Colon (tissue), 2 donors: ENCODE data around the gene IGFBP7.

Experiments used
- FAIRE-seq: peaks from 2 replicates; lab custom pipeline; 2012; peaks lifted over from hg19 to GRCh38; lab: Jason Lieb, UNC
- donor health status: control.
- donor health status: control.

The IGFBP7 gene

DNA sequence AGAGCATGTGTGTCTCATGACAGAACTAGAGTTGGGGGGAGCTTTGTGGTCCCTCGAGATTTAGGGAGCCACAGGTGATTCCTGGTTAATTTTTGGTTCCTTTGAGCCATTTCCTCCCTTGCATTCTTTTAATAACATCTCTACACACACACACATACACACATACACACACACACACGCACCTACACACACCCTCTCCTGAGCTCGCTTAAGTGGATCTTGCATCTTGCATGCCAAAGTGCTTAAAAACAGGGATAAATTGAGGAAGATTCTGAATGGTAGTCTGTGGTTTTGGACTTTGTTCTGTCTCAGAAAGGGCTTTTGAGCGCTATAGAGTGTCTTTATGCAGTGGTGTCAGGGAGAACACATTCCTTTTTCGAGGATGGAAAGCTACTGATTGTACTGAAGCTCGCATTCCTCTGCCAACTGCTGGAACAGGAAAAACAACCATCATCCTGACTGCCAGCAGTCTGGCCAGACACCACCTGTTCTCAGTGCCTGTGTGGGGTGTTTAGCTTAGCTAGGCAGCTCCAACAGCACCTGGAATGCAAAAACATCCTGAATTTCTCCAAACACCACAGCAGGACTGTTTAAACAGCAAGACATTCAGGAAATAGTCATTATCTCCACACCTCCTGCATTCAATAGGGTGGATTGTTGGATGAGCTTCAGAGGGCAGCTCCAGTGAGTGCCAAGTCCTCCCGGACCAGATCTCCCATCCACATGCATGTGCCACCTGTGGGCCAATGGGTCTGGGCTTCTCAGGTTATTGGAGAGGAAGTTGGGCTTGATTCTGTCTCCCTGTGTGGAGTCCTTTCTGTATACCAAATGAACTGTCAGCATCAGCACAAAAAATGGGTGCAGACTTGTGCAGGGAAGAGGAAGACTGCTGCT, 21.9 kb upstream of the IGFBP7 start:
- FAIRE-seq, result no peak

DNA sequence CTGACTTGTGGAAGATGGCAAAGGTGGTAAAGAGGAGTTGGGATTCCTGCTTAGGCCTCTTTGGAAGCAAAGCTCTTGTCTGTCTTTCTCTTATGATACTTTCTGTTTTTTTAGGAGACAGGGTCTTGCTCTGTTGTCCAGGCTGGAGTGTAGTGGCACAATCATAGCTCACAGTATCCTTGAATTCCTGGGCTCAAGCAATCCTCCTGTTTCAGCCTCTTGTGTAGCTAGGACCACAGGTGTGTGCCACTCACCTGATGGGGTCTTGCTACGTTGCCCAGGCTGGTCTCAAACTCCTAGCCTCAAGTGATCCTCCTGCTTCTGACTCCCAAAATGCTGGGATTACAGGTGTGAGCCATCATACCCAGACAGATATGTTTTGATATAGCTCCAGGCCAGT, 19.3 kb upstream of the IGFBP7 start:
- no peak for FAIRE-seq

DNA sequence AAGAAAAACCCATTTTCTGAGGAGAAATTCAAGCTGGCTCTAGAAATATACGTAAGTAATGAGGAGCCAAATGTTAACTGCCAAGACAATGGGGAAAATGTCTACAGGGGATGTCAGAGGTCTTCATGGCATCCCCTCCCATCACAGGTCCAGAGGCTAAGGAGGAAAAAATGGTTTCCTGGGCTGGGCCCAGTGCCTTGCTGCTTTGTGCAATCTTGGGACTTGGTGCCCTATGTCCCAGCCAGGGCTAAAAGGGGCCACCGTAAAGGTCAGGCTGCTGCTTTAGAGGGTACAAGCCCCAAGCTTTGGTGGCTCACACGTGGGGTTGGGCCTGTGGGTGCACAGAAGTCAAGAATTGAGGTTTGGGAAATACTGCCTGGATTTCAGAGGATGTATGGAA, 17.2 kb upstream of the IGFBP7 start:
- no peak for FAIRE-seq

DNA sequence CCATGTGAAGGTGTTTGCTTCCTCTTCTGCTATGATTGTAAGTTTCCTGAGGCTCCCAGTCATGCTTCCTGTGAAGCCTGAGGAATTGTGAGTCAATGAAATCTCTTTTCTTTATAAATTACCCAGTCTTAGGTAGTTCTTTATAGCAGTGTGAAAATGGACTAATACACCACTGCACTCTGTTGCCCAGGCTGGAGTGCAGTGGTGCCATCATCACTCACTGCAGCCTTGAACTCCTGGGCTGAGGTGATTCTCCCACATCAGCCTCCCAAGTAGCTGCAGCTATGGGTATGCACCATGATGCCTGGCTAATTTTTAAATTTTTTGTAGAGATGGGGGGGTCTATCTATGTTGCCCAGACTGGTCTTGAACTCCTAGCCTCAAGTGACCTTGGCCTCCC, 15.8 kb upstream of the IGFBP7 start:
- FAIRE-seq, result no peak

DNA sequence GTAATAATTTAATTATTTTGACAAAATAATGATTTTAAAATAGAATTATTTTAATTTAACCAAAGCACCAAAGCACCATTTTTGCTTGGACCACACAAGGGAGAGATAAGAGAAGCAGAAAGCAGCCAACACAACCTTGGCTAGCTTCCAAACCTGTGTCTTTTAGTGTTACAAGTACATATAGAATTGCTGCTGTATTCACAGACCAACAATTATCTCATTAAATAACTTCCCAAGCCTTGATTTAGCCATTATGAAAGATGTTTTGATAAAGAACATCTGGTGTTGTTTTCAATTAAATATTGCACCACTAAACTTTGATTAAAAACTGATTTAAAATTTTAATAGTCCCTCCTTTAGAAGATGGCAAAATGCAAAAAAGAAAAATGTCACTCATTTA, 14.0 kb upstream of the IGFBP7 start:
- FAIRE-seq, result no peak

DNA sequence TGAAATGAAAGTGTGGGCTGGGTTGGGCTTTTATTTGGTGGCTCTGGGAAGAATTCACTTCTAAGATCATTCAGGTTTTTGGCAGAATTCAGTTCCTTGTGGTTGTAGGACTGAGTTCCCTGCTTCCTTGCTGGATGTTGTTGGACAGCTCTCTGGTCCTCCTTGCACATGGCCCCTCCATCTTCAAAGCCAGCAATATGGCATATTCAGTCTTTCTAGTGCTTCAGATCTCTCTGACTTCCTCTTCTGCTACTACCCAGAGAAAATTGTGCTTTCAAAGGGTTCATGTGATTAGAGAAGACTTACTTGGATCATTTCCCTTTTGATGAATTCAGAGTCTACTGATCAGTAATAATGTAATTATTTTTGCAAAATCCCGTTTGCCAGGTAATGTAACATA, 12.8 kb upstream of the IGFBP7 start:
- FAIRE-seq, result no peak

DNA sequence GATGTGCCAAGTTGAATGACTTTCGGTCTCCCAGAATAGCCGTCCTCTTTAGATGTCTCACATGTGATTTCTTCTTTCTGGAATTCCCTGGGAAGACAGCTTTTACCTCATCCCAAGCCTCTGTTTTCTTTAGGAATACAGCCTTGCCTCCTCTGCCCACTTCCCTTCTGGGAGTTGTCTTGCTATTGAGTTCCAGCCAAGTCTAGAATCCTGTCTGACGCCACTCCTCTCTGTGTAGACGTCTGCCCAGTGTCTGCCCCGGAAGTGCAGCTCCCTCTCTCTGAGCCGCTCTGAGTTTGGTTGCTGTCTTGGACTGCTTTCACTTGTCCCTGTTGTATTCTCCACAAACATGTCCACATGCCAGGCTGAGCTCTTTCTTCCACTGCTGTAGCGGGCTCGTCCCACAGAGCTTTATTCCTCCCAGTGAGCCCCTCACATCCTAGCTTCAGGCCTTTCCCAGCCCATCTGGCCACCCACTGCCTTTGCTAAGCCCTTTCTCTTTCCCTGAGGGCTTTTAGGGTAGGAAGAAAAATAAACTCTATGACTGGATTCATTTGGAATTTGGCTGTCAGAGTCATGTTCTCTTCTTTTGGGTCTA, 9.0 kb upstream of the IGFBP7 start:
- no peak for FAIRE-seq

DNA sequence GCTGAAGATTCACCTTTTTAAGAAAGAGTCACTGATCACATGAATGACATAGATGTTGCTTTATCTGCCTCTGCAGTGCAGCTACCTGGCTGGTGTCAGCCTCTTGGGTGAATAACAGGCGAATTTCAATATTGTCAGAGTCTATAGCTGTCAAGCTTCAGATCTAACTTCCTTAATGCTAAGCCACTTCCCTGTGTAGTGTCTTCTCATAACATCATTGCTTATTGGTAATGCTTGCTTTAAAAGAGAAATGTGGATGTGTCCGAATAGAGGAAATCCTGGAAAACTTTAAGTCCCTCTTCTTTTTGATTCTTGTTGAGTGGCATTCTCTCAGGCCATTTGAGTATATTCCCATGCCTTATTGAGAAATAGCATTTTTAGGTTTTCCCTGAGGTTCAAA, 7.3 kb upstream of the IGFBP7 start:
- FAIRE-seq, result no peak

DNA sequence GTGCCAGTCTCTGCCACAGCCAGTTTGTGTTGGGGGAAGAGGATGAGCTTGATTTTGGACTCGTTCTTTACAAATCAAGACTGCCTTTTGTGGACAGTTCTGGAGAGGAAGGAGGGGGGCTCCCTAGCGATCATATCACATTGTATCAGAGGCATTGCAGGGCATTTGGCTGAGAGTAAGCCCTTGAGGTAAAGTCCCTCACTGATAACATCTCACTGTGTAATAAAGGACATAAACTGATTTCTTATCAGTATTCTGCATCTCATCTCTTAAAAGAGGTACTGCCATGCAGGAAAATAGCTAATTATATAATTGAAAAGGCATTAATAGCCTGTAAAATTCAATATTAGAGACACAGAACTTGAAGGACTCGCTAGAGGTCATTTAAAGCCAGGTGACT, 6.1 kb upstream of the IGFBP7 start:
- FAIRE-seq, result no peak

DNA sequence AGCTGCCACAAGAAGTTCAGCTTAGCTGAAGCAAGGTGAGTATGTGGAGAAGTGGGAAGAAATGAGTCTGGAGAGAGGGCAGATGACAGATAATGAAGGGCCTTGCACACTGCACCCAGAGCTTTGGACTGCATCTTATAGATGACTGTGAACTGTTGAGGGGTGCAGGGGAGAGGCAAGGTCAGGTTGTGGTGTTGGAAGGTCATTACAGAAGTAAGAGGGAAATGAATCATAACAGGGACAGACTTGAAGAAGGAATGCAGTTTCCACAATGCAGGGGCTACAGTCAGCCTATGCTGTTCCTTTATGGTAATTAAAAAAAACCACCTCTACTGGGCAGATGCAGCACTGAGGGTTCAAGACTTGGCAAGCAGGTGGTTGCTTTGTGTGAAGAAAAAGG, 4.8 kb upstream of the IGFBP7 start:
- FAIRE-seq, result no peak

DNA sequence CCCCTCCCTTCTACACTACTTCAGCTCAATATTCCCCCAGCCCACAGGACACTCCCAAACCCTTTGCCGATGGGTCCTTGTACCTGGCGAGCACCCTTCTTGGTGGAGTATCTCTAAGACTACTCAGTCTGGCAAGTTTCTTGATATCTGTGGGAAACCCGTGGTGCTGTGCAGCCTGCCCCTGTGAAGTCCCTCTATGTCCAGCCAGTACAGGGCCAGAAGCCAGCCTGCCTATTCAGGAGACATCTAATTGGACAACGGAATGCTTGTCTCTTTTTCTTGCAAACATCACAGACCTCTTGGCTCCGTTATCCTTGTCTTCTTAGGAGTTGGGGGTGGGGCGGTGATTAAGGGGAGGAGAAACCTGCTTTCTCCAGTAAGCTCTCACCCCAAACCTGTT, 3.7 kb upstream of the IGFBP7 start:
- no peak for FAIRE-seq

DNA sequence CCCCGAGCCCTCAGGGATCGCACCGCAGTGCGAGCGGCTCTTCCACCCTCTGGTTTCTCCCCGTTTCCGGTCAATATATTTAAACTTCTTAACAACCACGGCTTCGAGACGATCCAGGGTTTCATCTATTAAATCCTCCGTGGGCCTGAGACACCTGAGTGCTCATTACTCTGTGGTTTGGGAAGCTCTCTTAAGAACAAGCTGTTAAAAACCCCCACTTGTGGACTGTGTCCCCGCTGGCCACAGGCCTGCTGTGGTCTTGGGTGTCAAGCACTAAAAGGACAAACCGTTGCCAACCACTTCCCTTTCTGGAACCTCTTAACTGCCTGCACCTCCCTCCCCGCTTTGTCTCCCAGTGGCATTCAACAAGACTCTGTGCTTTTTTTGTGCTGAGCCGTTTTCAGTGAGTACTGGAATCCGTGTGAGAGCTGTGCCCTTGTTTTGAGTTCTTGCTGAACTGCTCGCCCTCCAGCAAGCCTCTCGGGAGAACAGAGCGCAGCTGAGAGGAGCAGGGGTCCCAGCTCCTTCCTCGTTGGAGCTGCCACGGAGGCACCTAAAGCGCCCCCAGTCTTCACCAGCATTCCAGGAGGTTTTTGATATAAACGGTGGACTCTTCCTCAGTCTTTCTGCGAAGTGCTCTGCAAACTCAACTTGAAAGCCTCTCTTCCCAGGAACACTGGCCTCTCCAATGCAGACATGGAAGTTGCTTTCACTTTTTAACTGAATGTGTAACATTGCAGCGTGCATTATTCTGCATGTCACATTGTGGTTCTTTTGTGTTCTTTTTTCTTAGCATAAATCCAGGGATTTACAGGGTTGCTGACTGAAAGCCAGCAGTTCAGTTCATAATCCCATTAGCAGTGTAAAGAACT, 691 bp upstream of the IGFBP7 start:
- no peak for FAIRE-seq

DNA sequence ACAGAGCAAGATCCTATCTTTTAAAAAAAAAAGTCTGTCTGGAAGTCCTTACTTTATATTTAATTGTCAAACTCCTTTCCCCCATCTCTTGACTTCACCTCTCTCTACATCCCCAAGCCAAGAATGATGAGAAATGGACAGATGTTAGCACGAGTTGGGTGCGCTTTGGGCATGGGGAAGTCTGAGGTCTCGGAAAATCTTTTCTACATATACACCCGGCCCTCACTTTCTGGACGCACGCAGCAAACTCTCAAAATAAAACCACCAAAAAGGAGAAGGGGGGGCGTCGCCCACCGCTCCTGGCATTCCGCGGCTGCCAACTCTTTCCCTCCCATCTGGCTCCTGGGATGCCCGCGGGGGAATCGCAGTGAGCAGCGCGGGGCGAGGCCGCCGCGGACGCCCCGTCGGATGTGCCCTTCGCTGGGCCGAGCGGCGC, 756 bp downstream of the IGFBP7 start:
- FAIRE-seq, result no peak

DNA sequence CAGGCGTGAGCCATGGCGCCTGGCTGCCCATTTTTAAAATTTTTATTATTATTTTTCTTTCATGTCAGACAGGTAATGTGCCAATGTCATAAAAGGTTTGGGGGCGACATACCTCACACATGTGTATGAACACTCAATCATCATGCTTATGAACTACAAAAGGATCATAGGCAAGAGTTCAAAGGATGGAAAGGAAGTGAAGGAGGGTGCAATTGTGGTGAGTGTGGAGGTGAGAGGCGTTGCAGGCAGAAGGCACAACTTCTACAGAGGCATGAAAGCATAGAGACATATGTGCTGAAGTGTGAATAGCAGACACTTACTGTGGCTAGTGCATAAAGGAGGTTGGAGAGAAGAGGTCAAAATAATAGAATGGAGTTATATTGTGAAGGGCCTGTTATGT, 4.0 kb downstream of the IGFBP7 start:
- FAIRE-seq, result no peak

DNA sequence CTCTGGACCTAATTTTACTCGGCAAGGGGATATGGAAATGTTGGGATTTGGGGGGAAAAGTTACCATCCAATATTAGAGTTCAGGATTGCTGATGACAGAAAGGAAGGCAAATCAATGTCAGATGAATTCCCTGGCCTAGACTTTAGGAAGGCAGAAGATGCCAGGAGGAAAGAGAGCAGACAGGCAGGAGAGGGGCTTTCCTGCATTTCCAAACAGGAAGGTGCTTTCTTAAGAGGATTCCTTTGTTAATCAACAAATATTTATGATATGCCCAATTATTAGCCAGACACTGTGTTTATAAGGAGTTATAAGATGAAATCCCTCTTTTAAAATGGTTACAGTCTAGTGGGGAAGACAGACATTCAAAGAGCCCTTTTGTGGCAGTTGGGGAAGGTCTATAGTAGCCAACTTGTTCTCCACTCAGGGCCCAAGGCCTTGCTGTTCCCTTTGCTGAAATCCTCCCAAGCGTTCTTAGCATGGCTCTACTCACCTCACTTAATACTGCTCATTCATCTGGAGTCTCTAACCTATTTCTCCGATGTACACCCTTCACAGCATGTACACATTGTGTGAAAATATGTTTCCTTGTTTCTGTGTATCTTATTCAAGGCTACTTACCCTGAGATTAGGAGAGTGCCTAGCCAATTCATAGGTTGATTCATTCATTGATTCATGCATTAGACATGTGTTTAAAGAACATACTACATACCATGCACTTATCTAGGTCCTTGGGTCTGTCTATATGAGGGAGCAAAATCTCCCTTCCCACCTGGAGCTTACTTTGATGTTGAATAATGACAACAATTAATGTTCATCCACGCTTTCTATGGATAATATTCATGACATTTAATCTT, 5.3 kb downstream of the IGFBP7 start:
- FAIRE-seq, result no peak

DNA sequence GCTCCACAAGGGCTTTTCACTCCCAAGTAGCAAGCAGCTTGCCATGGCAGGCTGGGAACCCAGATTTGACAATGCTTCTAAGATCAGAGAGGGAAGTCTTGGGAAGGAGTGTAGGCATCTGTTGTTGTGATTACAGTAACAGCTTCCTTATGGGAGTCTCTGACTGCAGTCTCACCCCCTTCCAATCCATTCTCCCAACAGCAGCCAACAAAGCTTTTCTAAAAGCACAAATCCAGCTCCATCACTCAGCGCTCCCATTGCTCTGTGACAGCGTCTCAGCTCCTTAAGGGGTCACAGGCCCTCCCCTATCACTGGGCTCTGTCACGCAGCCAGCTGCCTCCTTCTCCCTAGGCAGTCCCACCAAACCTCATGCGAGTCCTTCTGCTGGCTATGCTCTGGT, 7.1 kb downstream of the IGFBP7 start:
- no peak for FAIRE-seq

DNA sequence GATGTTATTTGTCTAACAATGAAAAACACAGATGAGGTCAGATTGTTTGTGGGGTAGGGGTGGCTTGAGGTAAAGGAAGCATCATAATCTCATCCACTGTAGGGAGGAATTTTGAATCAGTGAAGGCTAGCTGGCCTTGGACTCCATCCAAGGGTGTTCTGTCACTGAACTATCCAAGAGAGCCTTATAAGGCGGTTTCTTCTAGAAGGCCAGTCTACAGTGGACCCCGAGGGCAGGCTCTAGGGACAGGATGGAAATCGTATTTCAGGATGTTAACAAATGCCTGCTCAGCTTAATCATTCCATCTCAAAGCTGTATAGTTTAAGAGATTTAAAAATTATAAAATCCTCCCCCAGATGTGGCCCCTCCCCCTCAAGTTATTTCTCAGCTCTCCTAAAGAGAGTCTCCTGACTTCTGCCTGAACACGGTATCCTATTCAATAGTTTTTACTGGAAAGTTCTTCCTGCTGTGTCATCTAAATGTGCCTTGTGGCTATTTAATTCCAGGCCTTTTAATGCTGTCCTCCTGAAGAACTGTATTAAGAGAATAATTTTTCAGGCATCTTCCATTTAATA, 8.0 kb downstream of the IGFBP7 start:
- FAIRE-seq, result no peak

DNA sequence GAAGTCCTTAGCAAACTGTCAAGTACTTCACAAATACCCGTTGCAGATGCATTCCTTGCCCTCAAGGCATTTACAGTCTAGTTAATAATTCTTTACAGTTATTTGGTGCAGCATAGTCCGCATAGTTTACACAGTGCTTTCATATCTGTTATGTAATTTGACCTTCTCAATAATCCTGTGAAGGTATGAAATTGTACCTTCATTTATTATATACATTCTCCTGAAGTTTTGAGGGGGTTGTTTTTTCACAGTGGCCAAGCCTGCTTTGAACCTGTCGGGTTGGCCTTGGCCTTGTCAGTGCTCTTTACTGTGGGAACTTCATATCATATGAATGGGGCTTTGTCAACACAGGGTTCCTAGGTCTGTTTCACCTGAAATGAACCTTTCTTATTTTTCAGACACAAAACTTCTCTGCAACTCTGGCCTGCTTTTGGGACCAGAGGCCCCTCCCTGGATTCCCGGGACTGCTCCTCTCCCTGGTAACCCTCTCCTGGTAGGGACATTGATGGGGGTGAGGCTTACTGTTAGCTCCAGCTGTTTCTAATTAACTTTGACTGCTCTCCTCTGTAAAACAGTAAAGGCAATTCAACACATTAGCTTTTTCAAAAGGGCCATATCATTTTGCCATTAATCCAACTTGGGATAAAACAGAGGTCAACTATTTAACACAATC, 9.1 kb downstream of the IGFBP7 start:
- FAIRE-seq, result no peak

DNA sequence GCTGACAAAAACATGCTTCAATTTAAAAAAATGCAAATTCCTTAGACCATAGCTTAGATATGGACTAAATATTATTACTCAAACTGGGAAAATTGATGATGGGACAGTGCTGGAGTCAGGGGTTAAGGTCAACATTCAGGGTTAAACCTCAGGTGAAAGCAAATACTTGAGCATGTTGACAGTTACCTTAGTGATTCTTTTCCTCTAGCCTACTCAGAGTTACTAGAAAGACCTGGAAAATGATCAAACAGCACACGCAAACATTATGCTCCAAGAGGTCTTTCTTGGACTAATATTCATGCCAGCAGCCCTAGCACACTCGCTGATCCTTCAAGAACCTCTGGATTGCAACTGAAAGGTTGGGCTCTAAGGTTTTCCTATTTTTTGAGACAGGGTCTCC, 10.8 kb downstream of the IGFBP7 start:
- no peak for FAIRE-seq

DNA sequence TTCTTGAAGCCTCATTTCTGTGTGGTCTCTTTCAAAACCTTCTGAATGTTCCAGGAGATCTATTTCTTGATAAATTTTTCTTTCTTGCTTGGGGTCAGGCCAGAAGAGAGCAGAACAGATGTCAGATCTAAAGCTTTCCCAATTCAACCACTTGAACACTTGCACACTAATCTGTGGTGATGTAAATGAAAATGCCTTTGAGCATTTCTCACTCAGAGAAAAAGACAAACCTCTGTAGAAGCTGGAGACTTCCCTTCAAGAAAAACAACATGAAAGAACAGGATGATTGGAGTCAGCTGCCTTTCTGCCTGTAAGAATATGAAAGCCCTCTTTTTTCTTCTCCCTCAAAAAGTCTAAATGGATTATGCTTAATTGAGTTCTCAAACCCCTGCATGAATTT, 11.2 kb downstream of the IGFBP7 start:
- no peak for FAIRE-seq

DNA sequence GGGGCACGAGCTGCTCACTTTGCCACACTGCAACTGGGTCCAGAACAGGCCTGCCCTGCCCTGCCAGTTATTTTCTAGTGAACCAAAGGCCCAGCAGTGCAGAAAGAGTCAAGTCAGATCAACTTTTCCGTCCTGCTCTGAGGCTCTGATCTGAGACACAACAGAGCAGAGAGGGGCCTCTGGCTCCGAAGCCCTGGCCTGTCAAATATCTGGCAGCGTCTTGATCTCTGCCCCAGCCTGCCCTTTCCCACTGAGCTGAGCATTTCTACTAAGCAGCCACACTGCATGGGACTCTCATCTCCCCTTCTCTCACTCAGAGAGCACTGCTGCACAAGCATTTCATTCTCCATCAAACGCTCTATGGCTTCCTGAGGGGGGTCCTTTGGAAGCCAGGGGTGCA, 11.8 kb downstream of the IGFBP7 start:
- no peak for FAIRE-seq
